A673 (cell line): ENCODE results near the gene CAMKK2. TPM values are rescaled to one million over a fixed set of nuclear protein-coding genes. Genes with fewer than 3 reads are reported as not detected.

Experiments used
- BruUV-seq: library from RNA; stranded (reverse); fragments of 400-500 nt; replicated peaks from 2 replicates; lab custom pipeline; 2021; lab: Mats Ljungman, UMichigan
- CTCF ChIA-PET: fragments of 300-600 bp; sonication (Branson Sonifier 250); formaldehyde crosslinking; loops from one replicate; lab custom pipeline; 2022; ENCODE audit warnings: antibody characterized with exemption; lab: Charles Lee
- POLR2A ChIA-PET: fragments of 300-600 bp; sonication (Branson Sonifier 250); formaldehyde crosslinking; loops from one replicate; lab custom pipeline; 2022; ENCODE audit warnings: antibody characterized with exemption; ENCODE audit not compliant: low non-redundant PET; lab: Charles Lee
- DNase-seq: peaks from one replicate; pipeline ENCODE4 v3.0.0-alpha.2; 2015; ENCODE audit warnings: low spot score
- H3K27ac ChIP-seq: fragments of 200-600 bp; sonication (generic); 2 replicates; pipeline ENCODE4 v1.5.1; 2016; ENCODE audit warnings: mixed run types, low read depth, mild to moderate bottlenecking, mixed read lengths, antibody characterized with exemption, low read length; ENCODE audit not compliant: poor library complexity, severe bottlenecking
- H3K27me3 ChIP-seq: fragments of 200-600 bp; sonication (generic); replicated peaks from 2 replicates; pipeline ENCODE4 v1.6.1; 2017; ENCODE audit warnings: mixed run types, low read depth, mild to moderate bottlenecking, mixed read lengths, antibody characterized with exemption, low read length; ENCODE audit not compliant: insufficient read depth, poor library complexity
- H3K36me3 ChIP-seq: fragments of 200-600 bp; sonication (generic); 2 replicates; pipeline ENCODE4 v1.6.1; 2016; ENCODE audit warnings: mixed run types, mild to moderate bottlenecking, mixed read lengths, antibody characterized with exemption, low read length; ENCODE audit not compliant: insufficient read depth, poor library complexity, severe bottlenecking
- H3K4me1 ChIP-seq: fragments of 200-600 bp; sonication (generic); 2 replicates; pipeline ENCODE4 v1.6.1; 2017; ENCODE audit warnings: mixed run types, mild to moderate bottlenecking, mixed read lengths, antibody characterized with exemption, low read length; ENCODE audit not compliant: insufficient read depth, poor library complexity, severe bottlenecking
- H3K4me3 ChIP-seq: fragments of 200-600 bp; sonication (generic); 2 replicates; pipeline ENCODE4 v1.5.1; 2016; ENCODE audit warnings: low read depth, mixed run types, mild to moderate bottlenecking, mixed read lengths, low read length; ENCODE audit not compliant: poor library complexity, severe bottlenecking
- H3K9me3 ChIP-seq: fragments of 200-600 bp; sonication (generic); 2 replicates; pipeline ENCODE4 v1.6.1; 2016; ENCODE audit warnings: mixed run types, low read depth, mild to moderate bottlenecking, mixed read lengths, antibody characterized with exemption, low read length; ENCODE audit not compliant: poor library complexity, severe bottlenecking
- EZH2 ChIP-seq: fragments of 200-600 bp; sonication (generic); IDR thresholded peaks from 2 replicates; pipeline ENCODE4 v1.6.1; 2017; ENCODE audit warnings: borderline replicate concordance, low read depth, mild to moderate bottlenecking, mixed read lengths, antibody characterized with exemption, low read length; ENCODE audit not compliant: poor library complexity, severe bottlenecking
- intact Hi-C: fragments of 100-400 bp; cut with micrococcal nuclease; formaldehyde crosslinking; loops from one replicate; pipeline ENCODE4 v1.10.0; 2022; ENCODE audit not compliant: unreplicated experiment
- total RNA-seq: library from RNA; stranded (reverse); gene quantifications from 2 replicates; pipeline ENCODE4 v1.2.3, GENCODE V29; 2021
- TF ChIP-seq, protein P1 (sequence below): fragments of 300-800, 200-600 bp; sonication (generic); conservative IDR thresholded peaks from 2 replicates; pipeline ENCODE4 v1.5.1; 2017; ENCODE audit warnings: low read depth, mild to moderate bottlenecking, antibody characterized with exemption, low read length, moderate library complexity, mixed read lengths

CAMKK2 gene
- total RNA-seq, 1 experiment from 2014 or later: 33.0 TPM

DNA sequence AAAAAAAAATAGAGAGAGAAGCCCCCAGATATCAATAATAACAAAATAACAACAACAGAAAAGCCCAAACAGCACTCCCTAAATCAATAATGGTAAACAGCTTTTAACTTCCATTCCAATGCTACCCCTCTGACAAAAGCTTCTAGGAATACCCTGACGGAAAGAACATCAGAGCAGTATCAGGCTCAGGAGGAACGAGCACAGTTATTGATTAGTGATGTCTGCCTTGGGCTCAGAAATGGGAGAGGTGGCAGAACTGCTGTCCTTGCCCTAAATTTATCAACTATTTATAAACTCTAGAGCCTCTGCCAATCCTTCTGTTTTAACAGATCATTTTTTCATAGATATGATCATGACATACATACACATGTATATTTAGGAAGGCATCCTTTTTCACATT lies 44.7 kb downstream of the CAMKK2 start:
- no peak for DNase-seq
- ChIA-PET POLR2A (no interaction called here), CTCF (no interaction called here)
- no TSS peak for BruUV-seq
- H3K27me3 ChIP-seq: no peaks in the 10 kb centered on the region
- intact Hi-C loops: no loop called here
- TF ChIP-seq, protein P1, sequence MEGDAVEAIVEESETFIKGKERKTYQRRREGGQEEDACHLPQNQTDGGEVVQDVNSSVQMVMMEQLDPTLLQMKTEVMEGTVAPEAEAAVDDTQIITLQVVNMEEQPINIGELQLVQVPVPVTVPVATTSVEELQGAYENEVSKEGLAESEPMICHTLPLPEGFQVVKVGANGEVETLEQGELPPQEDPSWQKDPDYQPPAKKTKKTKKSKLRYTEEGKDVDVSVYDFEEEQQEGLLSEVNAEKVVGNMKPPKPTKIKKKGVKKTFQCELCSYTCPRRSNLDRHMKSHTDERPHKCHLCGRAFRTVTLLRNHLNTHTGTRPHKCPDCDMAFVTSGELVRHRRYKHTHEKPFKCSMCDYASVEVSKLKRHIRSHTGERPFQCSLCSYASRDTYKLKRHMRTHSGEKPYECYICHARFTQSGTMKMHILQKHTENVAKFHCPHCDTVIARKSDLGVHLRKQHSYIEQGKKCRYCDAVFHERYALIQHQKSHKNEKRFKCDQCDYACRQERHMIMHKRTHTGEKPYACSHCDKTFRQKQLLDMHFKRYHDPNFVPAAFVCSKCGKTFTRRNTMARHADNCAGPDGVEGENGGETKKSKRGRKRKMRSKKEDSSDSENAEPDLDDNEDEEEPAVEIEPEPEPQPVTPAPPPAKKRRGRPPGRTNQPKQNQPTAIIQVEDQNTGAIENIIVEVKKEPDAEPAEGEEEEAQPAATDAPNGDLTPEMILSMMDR: no peak
- no peak for TF ChIP-seq EZH2
- no peak overlapping the region for H3K27ac ChIP-seq
- H3K9me3 ChIP-seq: no peaks in the 10 kb centered on the region
- H3K36me3 ChIP-seq: peaks cover 36% of the 10 kb centered on the region
- no peak overlapping the region for H3K4me3 ChIP-seq
- no peaks in the 10 kb centered on the region for H3K4me1 ChIP-seq

DNA sequence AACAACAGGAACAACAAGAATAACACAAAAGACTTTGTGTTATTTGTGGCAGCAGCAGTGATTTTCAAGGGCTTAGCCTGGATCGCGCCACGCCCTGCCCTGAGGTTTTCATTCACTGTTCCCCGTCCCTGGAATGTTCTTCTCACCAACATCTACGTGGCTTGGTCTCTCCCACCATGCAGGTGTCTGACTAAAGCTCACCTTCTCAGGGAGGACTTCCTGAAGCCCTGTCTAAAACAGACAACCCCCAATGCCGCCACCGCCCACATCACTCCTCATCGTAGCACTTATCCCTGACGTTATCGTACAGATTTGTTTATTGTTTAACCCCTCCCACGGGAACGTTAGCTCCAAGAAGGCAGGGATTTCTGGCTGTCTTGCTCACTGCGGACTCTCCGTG lies 46.1 kb downstream of the CAMKK2 start:
- H3K27me3 ChIP-seq: no peaks in the 10 kb centered on the region
- TF ChIP-seq, protein P1: no peak
- TF ChIP-seq EZH2: no peak
- no peaks in the 10 kb centered on the region for H3K9me3 ChIP-seq
- no peak overlapping the region for H3K27ac ChIP-seq
- H3K4me1 ChIP-seq: no peaks in the 10 kb centered on the region
- peaks cover 29% of the 10 kb centered on the region for H3K36me3 ChIP-seq
- intact Hi-C loops: no loop called here
- POLR2A ChIA-PET: no interaction called here
- H3K4me3 ChIP-seq: no peak overlapping the region
- no peak for DNase-seq
- CTCF ChIA-PET: no interaction called here
- BruUV-seq: no TSS peak

DNA sequence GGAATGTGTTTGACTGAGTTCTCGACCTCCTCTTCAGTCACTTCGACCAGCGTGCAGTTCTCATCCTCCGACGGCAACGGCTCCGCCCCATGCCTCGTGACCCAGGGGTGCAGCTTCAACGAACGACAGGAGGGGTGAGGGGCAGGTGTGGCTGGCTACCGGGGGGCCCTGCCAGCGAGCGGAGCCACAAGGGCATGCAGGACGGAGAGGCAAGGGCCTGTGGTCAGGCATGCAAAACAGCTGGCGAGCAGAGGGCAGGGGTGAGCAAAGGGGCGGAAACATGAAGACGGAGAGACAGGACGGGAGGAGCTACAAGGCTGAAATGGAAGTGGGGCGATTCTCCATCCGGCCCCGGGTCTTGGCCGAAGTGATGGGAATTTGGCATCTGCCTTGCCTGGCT lies 47.9 kb downstream of the CAMKK2 start:
- intact Hi-C loops: no loop called here
- Histone ChIP-seq H3K27me3 (no peaks in the 10 kb centered on the region), H3K4me1 (no peaks in the 10 kb centered on the region), H3K9me3 (no peaks in the 10 kb centered on the region), H3K27ac (no peak overlapping the region), H3K36me3 (peaks cover 22% of the 10 kb centered on the region), H3K4me3 (no peak overlapping the region)
- DNase-seq: no peak
- no peak for TF ChIP-seq EZH2
- TF ChIP-seq, protein P1: no peak
- ChIA-PET CTCF (no interaction called here), POLR2A (no interaction called here)
- no TSS peak for BruUV-seq
